Astrocyte of the cerebellum (primary cell): ENCODE data around the gene SLC24A1.
"Not testable (repeated sequence)": the region's sequence is repeated elsewhere in the genome, so short reads cannot be mapped to it uniquely, and the experiment has no call there.

ENCODE experiments used
- DNase-seq: peaks from one replicate; pipeline ENCODE4 v3.0.0-alpha.2; 2011; ENCODE audit warnings: low read depth
- H3K4me3 ChIP-seq: 2 replicates; pipeline ENCODE4 v1.5.1; 2011; ENCODE audit warnings: mild to moderate bottlenecking, low read depth, low read length, moderate library complexity
- CTCF ChIP-seq: IDR thresholded peaks from 2 replicates; pipeline ENCODE4 v1.5.1; 2012; ENCODE audit warnings: low read length, low read depth, moderate library complexity, mild to moderate bottlenecking; ENCODE audit errors: missing control alignments
- in situ Hi-C: cut with HindIII; loops from 2 replicates; pipeline ENCODE4 v1.10.0; 2017; ENCODE audit warnings: low sequenced_read_pairs

Gene SLC24A1

GRCh38 chr15:65603134-65603533 is 18.6 kb upstream of the SLC24A1 start:
- TF ChIP-seq CTCF: no peak
- in situ Hi-C loops: no loop called here
- H3K4me3 ChIP-seq: no peak overlapping the region
- no peak for DNase-seq

DNA sequence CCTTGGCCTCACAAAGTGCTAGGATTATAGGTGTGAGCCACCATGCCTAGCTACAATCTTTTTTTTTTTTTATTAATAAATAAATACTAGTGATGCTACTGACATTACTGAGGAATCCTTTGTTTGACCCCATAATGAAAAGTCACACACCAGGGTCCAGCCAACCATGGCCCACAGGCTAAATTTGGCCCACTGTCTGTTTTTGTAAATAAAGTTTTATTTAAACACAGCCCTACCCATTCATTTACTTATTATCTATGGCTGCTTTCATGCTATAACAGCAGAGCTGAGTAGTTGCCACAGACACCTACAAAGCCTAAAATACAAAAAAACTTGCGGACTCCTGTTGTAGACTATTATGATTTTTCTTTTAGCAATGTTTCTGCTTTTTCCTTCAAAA is 18.2 kb upstream of the SLC24A1 start:
- DNase-seq: no peak
- no peak overlapping the region for H3K4me3 ChIP-seq
- in situ Hi-C loops: no loop called here
- TF ChIP-seq CTCF: no peak

GRCh38 chr15:65610871-65611718 is 10.6 kb upstream of the SLC24A1 start, which contains the start of gene INTS14:
Gene INTS14 (minus strand): TSS chr15:65611131. CDS start chr15:65607380, 3,751 bp downstream.
- H3K4me3 ChIP-seq: peak within 1 kb of the TSS; percentile 83
- TF ChIP-seq CTCF: peak; percentile 42
- DNase-seq: peak; percentile 91
- in situ Hi-C loops: no loop called here

GRCh38 chr15:65611888-65612615 is 9.7 kb upstream of the SLC24A1 start:
- DNase-seq: no peak
- no peak for TF ChIP-seq CTCF
- in situ Hi-C loops: no loop called here
- H3K4me3 ChIP-seq: peak overlapping the region; percentile 83

DNA sequence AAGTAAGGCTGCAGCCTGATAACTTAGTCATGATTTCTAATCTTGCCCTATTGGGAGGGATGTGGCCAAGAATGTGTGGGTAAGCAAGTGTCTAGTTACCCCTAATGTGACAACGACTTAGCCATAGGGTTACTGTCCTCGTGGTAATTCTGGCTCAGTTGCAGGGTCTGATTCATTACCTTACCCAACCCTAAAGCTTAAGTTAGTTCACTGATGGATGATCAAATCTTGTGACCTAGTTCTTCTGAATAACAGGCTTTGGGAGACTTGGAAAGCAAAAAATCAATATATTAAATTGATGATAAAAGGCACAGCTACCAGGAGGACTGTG is 9.2 kb upstream of the SLC24A1 start:
- H3K4me3 ChIP-seq: no peak overlapping the region
- in situ Hi-C loops: no loop called here
- TF ChIP-seq CTCF: no peak
- DNase-seq: no peak

DNA sequence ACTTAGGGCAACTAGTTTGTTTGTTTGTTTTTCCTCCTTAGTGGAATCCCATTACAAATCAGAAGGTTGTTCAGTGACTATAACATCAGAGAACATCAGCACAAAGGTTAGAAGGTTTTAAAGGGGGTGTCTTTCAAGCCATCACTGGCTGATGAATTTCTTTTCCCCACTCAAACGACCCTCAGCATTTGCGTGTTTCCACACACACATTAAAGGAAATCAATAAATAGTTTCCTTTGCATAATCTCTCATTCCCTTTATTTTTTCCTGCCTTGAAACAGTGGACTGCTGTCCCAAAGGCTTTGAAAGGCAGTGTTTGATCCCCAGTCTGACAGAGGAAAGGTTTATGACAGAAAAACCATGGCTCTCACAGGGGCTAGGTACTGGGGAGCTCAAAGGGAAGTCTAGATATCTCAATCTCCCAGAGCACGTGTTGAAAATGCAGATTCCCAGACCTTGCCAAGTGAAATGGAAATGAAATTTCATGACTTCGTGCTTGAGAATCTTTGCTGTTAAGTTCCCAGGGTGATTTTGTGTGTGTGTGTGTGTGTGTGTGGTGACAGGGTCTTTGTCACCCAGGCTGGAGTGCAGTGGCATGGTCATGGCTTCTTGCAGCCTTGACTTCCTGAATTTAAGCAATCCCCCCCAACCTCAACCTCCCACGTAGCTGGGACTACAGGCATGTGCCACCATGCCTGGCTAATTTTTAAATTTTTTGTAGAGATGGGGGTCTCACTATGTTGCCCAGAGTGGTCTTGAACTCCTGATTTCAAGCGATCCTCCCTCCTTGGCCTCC is 8.6 kb upstream of the SLC24A1 start:
- no peak overlapping the region for H3K4me3 ChIP-seq

GRCh38 chr15:65615887-65616286 is 5.9 kb upstream of the SLC24A1 start:
- H3K4me3 ChIP-seq, in situ Hi-C loops, DNase-seq: not testable (repeated sequence)

More for the DNA sequence above, 8.6 kb upstream of the SLC24A1 start:
- in situ Hi-C loops: no loop called here
- no peak for DNase-seq
- TF ChIP-seq CTCF: no peak
